ENCODE measurements around the gene SRGAP1. TPM values are rescaled to one million over a fixed set of nuclear protein-coding genes. Genes with fewer than 3 reads are reported as not detected.

SRGAP1 gene
- total and polyA plus RNA-seq, 2 of the 4 experiments (the other 2 are of a cell fraction) = 10.0 to 10.2 TPM

- 0 out of 2 replicates have a peak, but pooled peaks cover 3% of the 10 kb centered on the region for H3K9me1 ChIP-seq (ENCODE audit: insufficient read depth, low read length)
- no peak for TF ChIP-seq FOS (IDR thresholded peaks at IDR 0.05; ENCODE audit: low read depth, low read length)
- no peaks in the 10 kb centered on the region for H3K27me3 ChIP-seq (ENCODE audit: control insufficient read depth, insufficient read depth, low read length)
- H3K4me2 ChIP-seq (ENCODE audit: low read depth, low read length) = no peak overlapping the region
- ChIA-PET POLR2A (ENCODE audit: unreplicated experiment) (no interaction called here), CTCF (no interaction called here)
- H3K9ac ChIP-seq (ENCODE audit: low read depth, low read length) = no peak overlapping the region
- dilution Hi-C loops (cut with HindIII; ENCODE audit: low sequenced_read_pairs, unreplicated experiment) (no loop called here), intact Hi-C loops (cut with micrococcal nuclease) (loop anchor here (10.0 kb wide), 1 partner anchor 114 kb away; the partner anchor contains the start of gene KICS2), in situ Hi-C loops (cut with MboI; ENCODE audit: low sequenced_read_pairs) (no loop called here)
- H2BK15ac ChIP-seq (ENCODE audit: low read depth, low read length) = no peak overlapping the region
- peaks cover 6% of the 10 kb centered on the region for H3K4me1 ChIP-seq (ENCODE audit: control insufficient read depth, insufficient read depth, low read length)
- no peak overlapping the region for H2AFZ ChIP-seq (replicated peaks; ENCODE audit: low read length, poor library complexity)
- peaks cover 15 to 27% of the 10 kb centered on the region in 2 experiments; a peak in 3 of 4 replicates for H3K79me1 ChIP-seq (ENCODE audit: low read depth in 1 of 2, low read length in 2 of 2)
- DNase-seq (peak; percentile 19), ATAC-seq (ENCODE audit: low read depth) (peak; percentile 70)
- H3K56ac ChIP-seq (ENCODE audit: extremely low read depth, insufficient read depth, low read length) = no peak overlapping the region
- H3K4ac ChIP-seq (ENCODE audit: low read depth, low read length) = no peak overlapping the region
- H3K36me3 ChIP-seq (ENCODE audit: control insufficient read depth, insufficient read depth, low read length) = peaks cover 34% of the 10 kb centered on the region
- no peak overlapping the region for H2BK120ac ChIP-seq (ENCODE audit: low read depth, low read length)
- H2AK5ac ChIP-seq (ENCODE audit: low read depth, low read length) = no peak overlapping the region
- H2BK5ac ChIP-seq (ENCODE audit: low read depth, low read length, poor library complexity, severe bottlenecking) = no peak overlapping the region
- H3K23ac ChIP-seq (ENCODE audit: low read depth, low read length) = no peak overlapping the region
- no peak overlapping the region for H3K4me3 ChIP-seq (ENCODE audit: insufficient read depth, low read depth, low read length)
- H2BK20ac ChIP-seq (ENCODE audit: low read depth, low read length) = no peak overlapping the region
- no peak overlapping the region for H4K8ac ChIP-seq (ENCODE audit: low read depth in 2 of 2, low read length in 2 of 2)
- no peak overlapping the region for H2AK9ac ChIP-seq (replicated peaks; ENCODE audit: low read depth, low read length, poor library complexity)
- no TSS peak for BruUV-seq (replicated peaks)
- H3K14ac ChIP-seq (replicated peaks; ENCODE audit: low read depth, low read length) = no peak overlapping the region
- no peaks in the 10 kb centered on the region for H4K20me1 ChIP-seq (ENCODE audit: insufficient read depth, low read length)
- H3K27ac ChIP-seq (ENCODE audit: insufficient read depth, low read length) = no peak overlapping the region
- no peak overlapping the region for H4K91ac ChIP-seq (ENCODE audit: insufficient read depth, low read depth, low read length)
- no peak overlapping the region; the same call in 1 of the 2 replicates for H3K18ac ChIP-seq (ENCODE audit: low read depth, low read length)
- H4K5ac ChIP-seq (ENCODE audit: low read depth, low read length) = no peak overlapping the region; the same call in 1 of the 2 replicates
- H3K9me3 ChIP-seq (ENCODE audit: control insufficient read depth, insufficient read depth, low read length) = no peaks in the 10 kb centered on the region
Measured at GRCh38 chr12:64110864-64111263, 266.4 kb downstream of the SRGAP1 start.
